HG03442 (cell line): ENCODE data around the gene COQ10A.
"Not testable (repeated sequence)": the region's sequence is repeated elsewhere in the genome, so short reads cannot be mapped to it uniquely, and the experiment has no call there.

Source experiments
- ATAC-seq: cut with Tn5 transposase; IDR thresholded peaks from one replicate; pipeline ENCODE4 v1.9.1; 2021; ENCODE audit warnings: mild to moderate bottlenecking, moderate library complexity; ENCODE audit not compliant: unreplicated experiment

COQ10A gene

DNA sequence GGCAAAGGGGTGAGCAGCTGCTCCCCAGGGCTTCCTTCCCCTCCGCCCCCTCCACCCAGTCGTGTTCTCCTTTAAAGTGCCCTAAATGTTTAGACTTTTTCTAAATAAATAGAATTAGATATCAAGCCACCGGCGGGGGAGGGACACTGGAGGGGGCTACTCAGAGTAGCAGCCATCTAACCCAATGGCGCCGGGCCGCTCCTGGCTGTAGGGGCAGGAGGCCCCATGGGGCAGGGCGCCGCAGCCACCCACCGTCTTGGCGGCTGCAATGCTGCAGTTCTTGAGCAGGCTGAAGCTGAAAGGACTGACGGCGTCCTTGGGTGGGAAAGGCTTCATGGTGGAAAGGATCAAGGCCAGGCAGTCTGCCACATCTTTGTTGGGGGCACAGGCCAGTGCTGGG is 23.8 kb upstream of the COQ10A start:
- no peak for ATAC-seq

DNA sequence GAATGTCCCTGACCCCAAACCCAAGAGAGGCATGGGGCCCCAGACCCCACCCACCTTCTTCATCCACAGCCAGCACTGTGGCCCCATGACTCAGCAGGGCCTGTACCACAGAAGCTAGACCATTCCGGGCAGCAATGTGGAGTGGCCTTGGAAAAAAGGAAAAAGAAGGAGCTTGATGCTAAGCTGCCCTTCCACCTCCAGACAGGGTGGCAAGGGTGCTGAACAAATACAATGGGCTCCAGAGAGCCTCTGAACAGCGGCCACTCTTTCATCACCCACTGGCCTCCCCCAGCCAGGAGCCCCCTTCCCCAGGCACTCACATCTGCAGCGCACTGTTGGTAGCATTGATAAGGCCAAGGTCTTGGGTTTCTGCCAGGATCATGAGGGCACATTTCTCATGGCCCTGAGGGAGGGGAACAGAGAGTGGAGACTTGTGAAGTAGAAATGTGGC is 23.0 kb upstream of the COQ10A start:
- ATAC-seq, result no peak

DNA sequence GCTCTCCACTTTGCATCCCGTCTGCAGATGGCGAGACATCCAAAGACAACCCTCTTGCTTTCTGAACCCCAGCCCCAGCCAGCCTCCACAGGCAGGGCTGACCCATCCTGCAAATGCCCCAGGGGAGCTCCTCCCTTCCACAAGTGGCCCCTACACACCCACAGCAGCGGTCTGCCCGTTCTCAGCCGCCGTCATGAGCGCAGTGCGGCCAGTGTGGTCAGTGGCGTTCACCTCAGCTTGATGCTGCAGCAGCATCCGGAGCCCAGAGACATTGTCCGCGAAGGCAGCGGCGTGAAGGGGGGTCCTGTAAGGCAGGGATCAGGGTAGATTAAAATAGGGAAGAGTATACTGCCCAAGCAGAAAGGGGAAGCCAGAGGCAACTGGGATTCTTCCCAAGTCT is 22.2 kb upstream of the COQ10A start:
- no peak for ATAC-seq

DNA sequence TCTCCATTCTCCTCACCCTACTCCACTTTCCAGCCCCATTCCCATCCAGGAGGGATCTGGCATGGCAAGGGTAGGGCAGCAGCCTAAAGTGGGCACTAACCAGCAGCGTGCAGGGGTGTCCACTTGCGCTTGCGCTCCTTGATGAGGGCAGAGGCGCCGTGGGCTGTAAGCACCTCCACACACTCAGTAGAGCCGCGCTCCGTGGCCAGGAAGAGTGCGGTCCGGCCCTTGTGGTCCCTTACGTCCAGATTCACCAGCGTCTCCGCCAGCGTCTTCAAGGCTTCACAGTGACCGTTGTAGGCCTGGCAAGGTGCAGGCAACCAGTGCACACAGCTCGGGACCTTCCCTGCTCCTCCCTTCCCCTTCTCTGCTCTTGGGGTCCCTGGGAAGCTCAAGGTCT is 18.8 kb upstream of the COQ10A start:
- no peak for ATAC-seq

DNA sequence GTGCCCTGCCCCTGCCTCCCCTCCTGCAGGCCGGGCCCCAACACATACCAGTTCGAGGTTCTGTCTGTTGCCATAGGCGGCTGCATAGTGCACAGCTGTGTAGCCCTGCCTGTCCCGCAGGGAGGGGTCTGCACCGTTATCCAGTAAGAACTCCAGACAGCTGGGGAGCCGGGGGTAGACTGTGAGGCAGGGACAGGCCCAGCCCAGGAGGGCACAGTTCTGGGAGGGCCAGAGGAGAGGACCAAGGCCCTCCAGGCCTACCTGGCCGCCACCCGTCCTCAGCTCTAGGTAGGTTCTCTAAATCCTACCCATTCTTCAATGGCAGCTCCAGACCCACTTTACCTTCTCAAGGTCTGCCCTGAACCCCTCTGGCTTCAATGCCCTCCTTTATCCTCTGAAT is 18.0 kb upstream of the COQ10A start:
- ATAC-seq, result no peak

DNA sequence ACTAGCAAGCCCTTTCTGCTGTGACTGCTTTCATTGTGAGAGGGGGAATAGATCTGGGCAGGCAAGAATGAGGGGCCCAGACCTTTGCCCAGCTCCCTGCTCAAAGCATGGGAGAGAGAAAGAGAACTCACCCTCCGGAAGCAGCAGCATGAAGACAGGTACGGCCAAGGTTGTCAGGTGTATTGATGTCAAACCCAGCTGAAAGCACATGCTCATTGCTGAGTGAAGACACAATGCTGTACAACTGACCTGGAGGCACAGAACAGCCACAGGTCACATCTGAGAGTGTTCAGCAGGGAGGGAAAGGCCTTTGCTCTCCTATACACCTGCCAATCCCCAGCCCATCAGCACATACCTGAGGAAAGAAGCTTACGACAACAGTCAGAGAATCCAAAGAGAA is 14.1 kb upstream of the COQ10A start:
- ATAC-seq, result no peak

DNA sequence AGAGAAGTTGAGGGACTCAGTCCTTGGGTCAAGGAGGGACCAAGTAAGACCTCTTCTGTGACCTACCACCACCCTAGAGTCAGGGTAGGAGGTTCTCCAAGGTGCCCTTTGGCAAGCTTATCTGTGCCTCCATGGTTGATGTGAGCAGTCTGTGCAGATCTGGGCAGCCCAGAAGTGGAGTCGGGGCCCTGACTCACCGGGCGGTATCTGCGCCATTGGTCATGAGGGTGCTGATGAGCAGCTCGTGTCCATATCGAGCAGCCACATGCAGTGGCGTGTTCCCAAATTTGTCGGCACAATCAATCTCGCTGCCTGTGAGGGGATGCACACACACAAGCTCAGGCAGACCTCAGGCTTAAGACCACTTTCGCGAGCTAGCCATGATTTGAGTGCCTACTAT is 13.7 kb upstream of the COQ10A start:
- ATAC-seq, result no peak

DNA sequence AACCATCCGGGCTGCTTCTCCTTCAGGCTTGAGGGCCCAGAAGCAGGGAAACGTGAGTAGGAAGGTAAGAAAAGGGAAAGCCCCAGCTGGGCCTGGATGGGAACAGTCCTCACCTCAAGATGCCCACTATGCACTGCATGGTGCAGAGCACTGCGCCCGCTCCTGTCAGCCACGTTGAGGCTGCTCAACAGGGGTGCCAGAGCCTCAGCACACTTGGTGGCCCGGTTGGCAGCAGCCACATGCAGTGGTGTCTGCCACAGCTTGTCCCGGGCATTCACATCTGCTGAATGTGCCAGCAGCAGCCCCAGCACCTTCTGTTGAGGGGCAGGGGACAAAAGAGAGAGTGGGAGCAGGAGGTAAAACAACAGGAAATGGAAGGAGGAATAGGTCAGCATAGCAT is 11.1 kb upstream of the COQ10A start:
- ATAC-seq, result no peak

DNA sequence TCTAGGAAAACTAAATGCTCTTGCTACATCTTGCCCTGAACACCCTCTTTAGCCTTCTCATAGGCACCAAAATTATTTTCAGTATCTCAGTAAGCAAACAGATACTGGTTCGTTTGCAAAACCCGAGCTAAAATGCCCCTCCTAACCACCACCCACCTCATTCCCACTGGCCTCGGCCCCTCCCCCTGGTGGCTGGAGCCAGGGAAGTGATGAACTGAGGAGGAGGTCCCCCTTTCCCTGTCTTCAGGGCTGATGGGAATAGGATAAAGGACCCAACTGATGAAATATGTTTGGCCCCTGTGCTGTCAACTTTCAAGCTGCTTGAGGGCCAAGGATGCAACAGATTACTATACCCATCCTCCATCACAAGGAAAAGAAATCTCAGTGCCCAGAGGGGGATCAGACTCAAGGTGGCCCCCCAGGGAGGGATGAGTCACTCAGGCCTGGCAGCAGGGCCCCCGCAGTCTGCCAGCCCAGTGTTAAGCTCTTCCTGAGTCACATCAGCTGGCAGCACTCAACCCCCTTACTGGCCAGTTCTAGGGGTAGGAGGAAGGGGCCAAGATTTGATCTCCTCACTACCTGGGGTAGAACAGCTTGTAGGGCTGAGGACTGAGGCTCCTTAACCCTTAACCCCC is 10.3 kb upstream of the COQ10A start:
- ATAC-seq, result no peak

DNA sequence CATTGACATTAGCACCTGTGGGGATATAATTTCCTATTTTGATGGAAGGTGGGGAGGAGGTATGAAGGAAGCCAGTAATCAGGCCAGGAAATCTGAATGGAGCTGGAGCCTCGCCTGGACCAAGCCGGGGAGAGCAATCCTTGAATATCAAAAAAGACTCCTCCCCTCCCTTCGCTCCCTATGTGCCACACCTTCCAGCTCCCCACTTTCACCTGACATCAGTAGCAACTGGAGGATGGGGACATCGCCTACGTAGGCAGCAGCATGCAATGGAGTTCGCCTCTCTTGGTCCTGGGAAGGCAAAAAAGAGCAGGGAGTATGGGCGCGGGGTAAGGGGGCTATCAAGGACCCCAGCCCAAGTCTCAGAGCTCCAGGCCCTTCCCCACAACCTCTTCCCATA is 9.7 kb upstream of the COQ10A start:
- no peak for ATAC-seq

DNA sequence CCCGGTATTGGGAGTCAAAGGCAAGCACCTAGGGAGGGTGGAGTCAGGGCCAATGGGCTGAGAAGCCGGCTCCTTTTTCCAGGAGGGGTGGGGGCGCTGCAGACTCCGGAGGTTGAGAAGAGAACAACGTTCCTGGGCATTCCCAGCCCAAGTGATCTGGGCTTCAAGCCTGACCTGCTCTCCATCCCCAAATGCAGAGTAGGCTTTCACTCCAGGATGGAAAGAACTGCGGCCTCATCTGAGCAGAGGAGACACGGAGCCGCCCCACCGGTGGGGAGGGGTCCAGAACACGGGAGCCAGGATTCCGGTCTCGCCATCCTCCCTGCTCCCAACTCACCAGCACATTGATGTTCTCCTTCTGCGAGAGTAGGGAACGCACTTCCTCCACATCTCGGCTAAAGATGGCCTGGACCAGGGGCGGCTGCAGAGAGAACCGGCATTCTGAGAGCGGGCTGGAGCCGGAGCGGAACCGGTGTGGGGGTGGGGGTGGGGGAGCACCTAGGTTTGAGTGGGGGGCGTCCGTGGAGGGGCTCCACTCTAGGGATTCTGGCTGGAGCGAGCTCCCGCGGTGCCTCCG is 9.2 kb upstream of the COQ10A start:
- ATAC-seq, result peak; percentile 10

DNA sequence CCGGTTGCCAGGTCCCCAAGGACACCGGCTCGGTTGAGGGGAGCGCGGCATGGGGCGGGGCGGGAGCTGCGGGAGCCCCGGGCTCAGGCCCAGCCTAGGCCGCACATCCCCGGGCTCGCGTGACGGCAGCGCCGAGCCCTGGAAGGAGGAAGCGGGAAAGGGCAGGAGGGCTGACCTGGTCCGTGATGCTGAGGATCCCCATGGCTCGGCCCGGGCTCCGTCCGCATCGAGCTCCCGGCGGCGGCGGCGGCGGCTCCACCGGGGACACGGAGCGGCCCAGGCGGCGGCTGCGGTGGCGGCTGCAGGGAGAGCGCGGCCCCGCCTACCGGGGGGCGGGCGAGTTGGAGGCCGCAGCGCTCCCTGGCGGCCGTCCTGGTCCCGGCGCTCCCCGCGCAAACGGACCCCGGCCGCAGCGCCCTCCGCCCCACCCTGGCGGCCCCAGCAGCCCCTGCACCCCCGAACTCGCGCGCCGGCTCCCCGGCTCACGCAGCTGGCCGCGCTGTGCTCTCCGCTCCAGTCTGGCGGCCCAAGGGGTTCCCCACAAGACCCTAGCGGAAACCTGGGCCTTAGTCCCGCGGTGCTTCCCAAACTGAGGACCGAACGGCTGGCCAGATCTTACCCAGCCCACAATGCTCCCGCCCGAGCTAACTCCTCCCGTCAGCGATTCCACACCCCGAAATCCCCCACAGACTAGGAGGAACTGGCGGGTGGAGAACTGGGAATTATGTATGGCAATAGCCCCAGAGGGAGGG is 8.5 kb upstream of the COQ10A start, which contains the start of gene ANKRD52:
Gene ANKRD52, minus strand, starts transcription at position 317 of the 752 bp plus-strand sequence. Its CDS starts 115 bp downstream, at position 202.
- peak; percentile 85 for ATAC-seq

DNA sequence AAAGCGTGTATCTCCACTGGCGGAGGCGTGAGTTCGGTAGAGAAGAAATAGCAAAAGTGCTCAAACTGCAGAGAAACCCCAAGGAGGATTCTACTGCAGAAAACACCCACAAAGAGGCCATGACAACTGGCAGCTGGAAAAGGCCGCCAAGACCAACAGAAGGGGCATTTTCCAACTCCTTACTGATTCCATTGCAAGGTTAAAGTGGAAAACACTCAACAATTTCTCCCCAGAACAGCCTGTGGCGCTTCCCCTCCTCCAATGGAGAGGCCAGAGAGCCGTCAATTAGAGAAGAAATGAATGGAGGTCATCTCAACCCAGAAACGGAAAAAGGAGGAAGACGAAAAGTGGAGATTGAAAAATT is 7.9 kb upstream of the COQ10A start:
- ATAC-seq, result no peak

DNA sequence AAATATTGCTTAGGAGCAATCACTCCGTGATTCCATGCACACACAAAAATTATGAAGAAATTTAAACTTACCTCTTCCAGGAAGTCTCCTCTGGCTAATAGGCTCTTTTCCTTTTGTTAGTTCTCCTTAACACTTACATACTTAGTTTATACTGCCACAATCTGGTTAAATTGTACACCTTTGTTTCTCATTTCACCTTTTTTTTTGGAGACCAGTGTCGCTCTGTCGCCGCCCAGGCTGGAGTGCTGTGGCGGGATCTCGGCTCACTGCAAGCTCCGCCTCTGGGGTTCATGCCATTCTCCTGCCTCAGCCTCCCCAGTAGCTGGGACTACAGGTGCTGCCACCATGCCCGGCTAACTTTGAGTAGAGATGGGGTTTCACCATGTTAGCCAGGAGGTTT is 6.4 kb upstream of the COQ10A start:
- no peak for ATAC-seq

DNA sequence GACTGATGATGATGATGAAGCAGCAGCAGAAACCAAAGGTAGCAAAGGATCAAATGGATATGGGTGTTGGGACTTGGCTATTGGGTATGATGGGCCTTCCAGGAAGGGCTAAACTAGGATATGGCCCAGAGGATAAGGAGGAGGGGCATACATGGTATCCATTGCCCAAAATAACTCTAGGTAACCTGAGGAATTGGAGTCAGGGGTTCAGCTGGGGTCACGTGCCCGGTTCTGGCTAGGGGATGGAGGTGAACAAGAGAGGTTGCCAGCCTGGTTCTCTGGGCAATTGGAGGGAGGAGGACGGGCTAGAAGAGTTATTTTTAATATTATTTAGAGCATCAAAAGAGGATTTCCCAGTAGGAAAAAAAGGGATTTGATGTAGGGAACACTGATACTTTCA is 5.8 kb upstream of the COQ10A start:
- no peak for ATAC-seq

DNA sequence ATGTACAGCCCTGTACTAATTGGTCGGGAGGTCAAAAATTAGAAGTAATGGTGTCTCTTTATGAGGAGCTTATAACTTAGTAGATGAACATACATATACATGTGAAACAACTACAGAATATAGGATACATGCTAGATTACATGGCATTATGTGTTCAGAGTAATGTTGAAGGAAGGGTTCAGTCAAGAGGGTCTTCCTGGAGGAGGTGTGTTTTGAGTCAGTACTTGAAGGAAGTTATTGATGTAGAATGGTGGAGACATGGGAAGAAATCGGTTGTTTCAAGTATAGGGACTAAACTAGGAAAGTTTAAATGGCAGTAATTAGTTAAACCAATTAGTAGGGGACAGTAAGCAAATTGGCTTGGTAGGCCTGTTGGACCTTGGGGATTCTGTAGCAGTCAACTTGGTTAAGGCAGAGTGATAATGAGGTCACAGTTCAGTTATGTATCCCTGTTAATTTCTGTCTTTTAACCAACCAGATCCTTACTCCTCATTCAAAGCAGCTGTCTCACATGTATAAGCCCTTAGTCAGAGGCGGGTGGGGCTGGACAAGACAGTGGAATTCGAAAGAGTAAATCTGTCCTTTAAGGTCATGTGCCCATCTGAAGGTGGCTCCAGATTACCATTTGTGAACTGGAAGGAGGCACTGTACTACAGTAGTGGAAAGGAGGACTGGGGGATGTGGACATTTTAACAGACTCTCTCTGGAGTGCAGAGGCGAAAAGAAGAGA is 5.1 kb upstream of the COQ10A start:
- ATAC-seq, result no peak

DNA sequence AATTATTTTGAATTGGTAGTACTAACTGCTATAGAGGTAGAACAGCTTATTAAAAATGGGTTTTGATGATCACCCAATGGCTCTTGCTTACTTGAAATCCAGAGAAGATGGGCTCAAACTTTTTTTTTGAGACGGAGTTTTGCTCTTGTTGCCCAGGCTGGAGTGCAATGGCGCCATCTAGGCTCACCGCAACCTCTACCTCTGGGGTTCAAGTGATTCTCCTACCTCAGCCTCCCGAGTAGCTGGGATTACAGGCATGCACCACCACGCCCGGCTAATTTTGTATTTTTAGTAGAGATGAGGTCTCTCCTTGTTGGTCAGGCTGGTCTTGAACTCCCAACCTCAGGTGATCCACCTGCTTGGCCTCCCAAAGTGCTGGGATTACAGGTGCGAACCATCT is 3.8 kb upstream of the COQ10A start:
- ATAC-seq, result not testable (repeated sequence)

DNA sequence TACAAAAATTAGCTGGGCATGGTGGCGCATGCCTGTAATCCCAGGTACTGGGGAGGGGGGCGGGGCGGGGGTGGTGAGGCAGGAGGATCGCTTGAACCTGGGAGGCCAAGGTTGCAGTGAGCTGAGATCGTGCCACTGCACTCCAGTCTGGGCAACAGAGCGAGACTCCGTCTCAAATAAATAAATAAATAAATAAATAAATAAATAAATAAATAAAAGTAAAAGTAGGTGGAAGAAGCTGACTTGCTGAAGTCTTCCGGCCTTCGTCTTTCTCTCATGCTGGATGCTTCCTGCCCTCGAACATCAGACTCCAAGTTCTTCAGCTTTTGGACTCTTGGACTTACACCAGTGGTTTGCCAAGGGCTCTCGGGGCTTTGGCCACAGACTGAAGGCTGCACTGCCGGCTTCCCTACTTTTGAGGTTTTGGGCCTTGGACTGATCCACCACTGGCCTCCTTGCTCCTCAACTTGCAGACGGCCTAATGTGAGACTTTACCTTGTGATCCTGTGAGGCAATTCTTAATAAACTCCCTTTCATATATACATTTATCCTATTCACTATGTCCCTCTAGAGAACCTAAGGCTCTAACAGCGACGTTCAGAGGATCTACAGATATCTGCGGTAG is 562 bp upstream of the COQ10A start:
- not testable (repeated sequence) for ATAC-seq

DNA sequence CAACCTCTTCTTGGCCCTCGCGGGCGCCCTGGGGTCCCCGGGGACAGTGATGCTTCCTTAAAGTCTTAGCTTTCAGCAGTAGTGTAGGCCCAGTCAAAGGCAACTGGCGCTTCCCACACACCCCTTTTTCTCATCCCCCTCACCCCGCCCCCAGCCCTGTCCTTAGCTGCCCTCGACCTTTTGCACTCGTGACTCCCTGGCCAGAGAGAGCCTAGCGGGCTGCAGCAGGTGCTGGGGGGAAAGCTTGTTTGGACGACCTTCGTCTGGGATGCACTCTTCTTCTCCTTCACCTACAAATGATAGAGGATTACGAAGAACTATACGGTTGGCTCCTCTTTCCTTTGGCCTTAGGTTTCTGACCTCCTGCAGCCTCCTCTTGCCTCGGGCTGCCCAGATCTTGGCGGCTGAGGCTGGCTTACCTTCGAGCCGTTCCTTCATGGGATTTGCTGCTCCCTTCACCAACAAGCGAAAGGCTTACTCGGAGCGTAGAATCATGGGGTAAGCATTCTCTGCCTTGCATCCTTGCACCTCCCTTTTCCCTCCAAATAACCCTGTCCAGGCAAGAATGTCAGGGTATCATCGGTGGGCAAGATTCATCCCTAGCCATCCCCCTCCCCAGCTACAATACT is 815 bp downstream of the COQ10A start:
- peak; percentile 8 for ATAC-seq

DNA sequence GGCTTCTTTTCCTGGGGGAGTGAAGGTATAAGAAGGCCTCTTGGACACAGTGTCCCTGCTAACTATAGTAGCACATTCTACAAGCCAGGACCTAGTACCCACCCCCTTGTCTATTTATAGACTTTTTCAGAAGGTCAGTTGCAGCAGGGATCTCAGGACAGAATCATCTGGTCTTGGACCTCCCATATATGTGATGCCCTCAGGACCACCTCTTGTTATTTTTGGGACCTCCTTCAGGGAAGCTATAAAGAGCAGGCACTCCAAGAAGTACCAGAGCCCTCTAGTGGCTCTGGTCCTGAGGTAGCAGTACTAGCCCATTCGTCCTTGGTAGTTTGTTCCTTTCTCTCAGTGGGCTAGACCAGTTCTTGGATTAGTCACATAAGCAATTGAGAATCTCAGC is 4.3 kb downstream of the COQ10A start:
- no peak for ATAC-seq

DNA sequence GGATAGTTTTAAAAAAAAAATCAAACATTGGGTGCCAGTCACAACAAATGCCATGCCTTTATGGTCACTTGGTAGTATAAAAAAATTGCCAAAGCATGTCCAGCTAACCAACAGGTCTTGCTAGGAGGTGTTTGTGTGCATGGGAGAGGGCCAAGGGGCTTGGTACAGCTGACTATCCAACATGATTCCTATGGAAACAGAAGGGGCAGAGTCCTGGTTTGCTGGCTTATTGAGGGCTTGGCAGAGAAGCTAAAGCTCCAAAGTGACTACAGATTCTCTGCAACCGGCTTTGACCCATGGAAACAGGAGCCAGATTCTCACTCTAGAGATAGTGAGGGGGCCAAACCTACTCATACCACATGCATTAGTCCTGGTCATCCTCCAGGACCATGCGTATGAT is 5.7 kb downstream of the COQ10A start:
- not testable (repeated sequence) for ATAC-seq
